ENCODE measurements around the gene HS6ST2.

- TF ChIP-seq IRF2 (CRISPR knock-in tag; IDR thresholded peaks at IDR 0.05; ENCODE audit: borderline replicate concordance, low read depth) = no peak
- TF ChIP-seq ZNF138 (CRISPR knock-in tag; conservative IDR thresholded peaks at IDR 0.05) = no peak
- no peak for TF ChIP-seq CTCF (IDR thresholded peaks at IDR 0.05)
- TF ChIP-seq ATF1 (CRISPR knock-in tag; IDR thresholded peaks at IDR 0.05) = no peak
- TF ChIP-seq CDX4 (CRISPR knock-in tag; IDR thresholded peaks at IDR 0.05; ENCODE audit: borderline replicate concordance) = no peak
- no peak for TF ChIP-seq MLX (CRISPR knock-in tag; IDR thresholded peaks at IDR 0.05)
- TF ChIP-seq USF1 (CRISPR knock-in tag; IDR thresholded peaks at IDR 0.05) = no peak
- no peak for TF ChIP-seq SMAD3 (CRISPR knock-in tag; IDR thresholded peaks at IDR 0.05; ENCODE audit: borderline replicate concordance)
- no peak for TF ChIP-seq ATF3 (CRISPR knock-in tag; conservative IDR thresholded peaks at IDR 0.05)
- TF ChIP-seq E2F5 (CRISPR knock-in tag; IDR thresholded peaks at IDR 0.05) = no peak
- no peak for TF ChIP-seq USF2 (CRISPR knock-in tag; IDR thresholded peaks at IDR 0.05)
Measured at GRCh38 chrX:132730266-132730665, 228.2 kb downstream of the HS6ST2 start.

Measured in WTC11 (cell line).